ENCODE results near the gene LINGO1. TPM values are rescaled to one million over a fixed set of nuclear protein-coding genes. Genes with fewer than 3 reads are reported as not detected.

LINGO1 gene
- total RNA-seq, 1 experiment from 2014 or later: 51.3 TPM

DNA sequence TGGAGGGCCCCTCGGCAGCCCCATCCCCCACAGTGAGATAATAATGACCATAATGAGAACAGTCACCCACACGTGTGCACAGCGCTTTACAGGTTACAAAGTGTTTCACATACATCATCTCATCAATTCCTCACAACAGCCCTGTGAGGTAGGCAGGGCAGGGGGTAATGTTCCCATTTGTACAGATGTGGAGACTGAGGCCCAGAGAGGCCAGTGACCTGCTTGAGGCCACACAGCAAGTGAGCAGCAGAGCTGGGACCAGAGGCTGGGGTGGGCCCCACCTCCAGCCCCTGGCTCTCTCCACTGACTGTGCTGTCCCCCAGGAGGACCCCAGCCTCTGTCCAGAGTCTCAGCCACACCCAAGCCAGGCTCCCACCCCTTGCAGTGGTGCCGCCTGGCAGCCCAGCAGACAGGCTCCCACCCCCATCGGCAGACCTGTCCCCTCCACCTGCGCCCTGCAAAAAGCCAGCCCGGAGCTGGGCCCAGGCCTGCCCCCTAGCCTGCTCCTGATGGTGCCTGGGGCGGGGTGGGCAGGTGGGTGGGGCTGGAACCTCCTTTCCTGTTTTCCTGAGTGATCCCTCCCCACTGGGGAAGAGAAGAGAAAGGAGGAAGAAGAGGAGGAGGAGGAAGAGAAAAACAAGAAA, 19.6 kb downstream of the LINGO1 start:
- DNase-seq (ENCODE audit: low spot score) (no peak), ATAC-seq (no peak)
- TF ChIP-seq, protein P1, sequence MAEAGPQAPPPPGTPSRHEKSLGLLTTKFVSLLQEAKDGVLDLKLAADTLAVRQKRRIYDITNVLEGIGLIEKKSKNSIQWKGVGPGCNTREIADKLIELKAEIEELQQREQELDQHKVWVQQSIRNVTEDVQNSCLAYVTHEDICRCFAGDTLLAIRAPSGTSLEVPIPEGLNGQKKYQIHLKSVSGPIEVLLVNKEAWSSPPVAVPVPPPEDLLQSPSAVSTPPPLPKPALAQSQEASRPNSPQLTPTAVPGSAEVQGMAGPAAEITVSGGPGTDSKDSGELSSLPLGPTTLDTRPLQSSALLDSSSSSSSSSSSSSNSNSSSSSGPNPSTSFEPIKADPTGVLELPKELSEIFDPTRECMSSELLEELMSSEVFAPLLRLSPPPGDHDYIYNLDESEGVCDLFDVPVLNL (CRISPR knock-in tag; IDR thresholded peaks at IDR 0.05; ENCODE audit: borderline replicate concordance, low read depth): no peak
- TF ChIP-seq, protein P2, sequence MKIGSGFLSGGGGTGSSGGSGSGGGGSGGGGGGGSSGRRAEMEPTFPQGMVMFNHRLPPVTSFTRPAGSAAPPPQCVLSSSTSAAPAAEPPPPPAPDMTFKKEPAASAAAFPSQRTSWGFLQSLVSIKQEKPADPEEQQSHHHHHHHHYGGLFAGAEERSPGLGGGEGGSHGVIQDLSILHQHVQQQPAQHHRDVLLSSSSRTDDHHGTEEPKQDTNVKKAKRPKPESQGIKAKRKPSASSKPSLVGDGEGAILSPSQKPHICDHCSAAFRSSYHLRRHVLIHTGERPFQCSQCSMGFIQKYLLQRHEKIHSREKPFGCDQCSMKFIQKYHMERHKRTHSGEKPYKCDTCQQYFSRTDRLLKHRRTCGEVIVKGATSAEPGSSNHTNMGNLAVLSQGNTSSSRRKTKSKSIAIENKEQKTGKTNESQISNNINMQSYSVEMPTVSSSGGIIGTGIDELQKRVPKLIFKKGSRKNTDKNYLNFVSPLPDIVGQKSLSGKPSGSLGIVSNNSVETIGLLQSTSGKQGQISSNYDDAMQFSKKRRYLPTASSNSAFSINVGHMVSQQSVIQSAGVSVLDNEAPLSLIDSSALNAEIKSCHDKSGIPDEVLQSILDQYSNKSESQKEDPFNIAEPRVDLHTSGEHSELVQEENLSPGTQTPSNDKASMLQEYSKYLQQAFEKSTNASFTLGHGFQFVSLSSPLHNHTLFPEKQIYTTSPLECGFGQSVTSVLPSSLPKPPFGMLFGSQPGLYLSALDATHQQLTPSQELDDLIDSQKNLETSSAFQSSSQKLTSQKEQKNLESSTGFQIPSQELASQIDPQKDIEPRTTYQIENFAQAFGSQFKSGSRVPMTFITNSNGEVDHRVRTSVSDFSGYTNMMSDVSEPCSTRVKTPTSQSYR (CRISPR knock-in tag; IDR thresholded peaks at IDR 0.05): no peak
- no peaks in the 10 kb centered on the region for H3K9me3 Mint-ChIP-seq
- no peak overlapping the region for H3K27ac Mint-ChIP-seq
- CTCF ChIA-PET: interaction anchor here (17.1 kb wide), 1 partner anchor 22 kb away, joined by 195 read pairs; the partner anchor contains the start of gene LINGO1
- POLR2A ChIA-PET: no interaction called here
- H3K4me3 Mint-ChIP-seq: no peak overlapping the region
- peaks cover 31% of the 10 kb centered on the region for H3K4me1 Mint-ChIP-seq
- peaks cover 14% of the 10 kb centered on the region for H3K36me3 Mint-ChIP-seq
- H3K27me3 Mint-ChIP-seq (ENCODE audit: low read depth): no peaks in the 10 kb centered on the region; the same call in 1 of the 2 replicates

DNA sequence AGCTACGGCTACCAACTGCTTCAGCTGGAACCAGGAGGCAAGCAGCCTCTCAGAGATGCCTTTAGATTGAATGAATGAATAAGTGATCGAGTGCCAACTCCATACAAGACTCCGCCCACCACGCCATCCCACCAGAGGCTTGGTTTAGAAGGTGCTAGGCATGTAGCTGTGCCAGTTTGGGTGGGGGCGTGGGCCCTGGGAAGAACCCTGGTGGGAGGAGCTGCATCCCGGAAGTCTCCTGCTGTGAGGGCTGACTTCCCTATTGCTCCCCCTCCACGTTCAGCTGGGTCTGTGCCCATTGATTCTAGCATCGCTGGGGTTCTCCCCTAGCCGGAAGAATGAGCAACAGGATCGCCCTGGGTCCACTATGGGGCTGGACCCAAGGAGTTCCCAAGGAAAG, 20.9 kb downstream of the LINGO1 start:
- no peak; the same call in 1 of the 2 replicates for ATAC-seq
- H3K4me1 Mint-ChIP-seq: peaks cover 29% of the 10 kb centered on the region
- no peaks in the 10 kb centered on the region; the same call in 1 of the 2 replicates for H3K27me3 Mint-ChIP-seq (ENCODE audit: low read depth)
- DNase-seq (ENCODE audit: low spot score): no peak
- H3K36me3 Mint-ChIP-seq: peaks cover 14% of the 10 kb centered on the region
- POLR2A ChIA-PET: no interaction called here
- no peak overlapping the region; the same call in 1 of the 2 replicates for H3K27ac Mint-ChIP-seq
- no peaks in the 10 kb centered on the region for H3K9me3 Mint-ChIP-seq
- H3K4me3 Mint-ChIP-seq: no peak overlapping the region
- CTCF ChIA-PET: interaction anchor here (1.1 to 17.1 kb wide), 4 partner anchors 23 to 210 kb away, joined by 3 to 195 read pairs (median 4); partner anchors contain the start of gene LINGO1
- TF ChIP-seq JUN (CRISPR knock-in tag; IDR thresholded peaks at IDR 0.05): no peak
- TF ChIP-seq NFYB (CRISPR knock-in tag; conservative IDR thresholded peaks at IDR 0.05; ENCODE audit: low read depth): no peak
- no peak for TF ChIP-seq TCF7 (CRISPR knock-in tag; IDR thresholded peaks at IDR 0.05; ENCODE audit: low read depth)
- no peak for TF ChIP-seq OVOL2 (CRISPR knock-in tag; IDR thresholded peaks at IDR 0.05; ENCODE audit: borderline replicate concordance)
- TF ChIP-seq FOXP1 (CRISPR knock-in tag; IDR thresholded peaks at IDR 0.05; ENCODE audit: borderline replicate concordance): no peak
- TF ChIP-seq ESRRA (CRISPR knock-in tag; IDR thresholded peaks at IDR 0.05; ENCODE audit: borderline replicate concordance): no peak
- no peak for TF ChIP-seq GRHL2 (CRISPR knock-in tag; IDR thresholded peaks at IDR 0.05; ENCODE audit: insufficient replicate concordance, severe bottlenecking)
- no peak for TF ChIP-seq SOX15 (CRISPR knock-in tag; IDR thresholded peaks at IDR 0.05)
- TF ChIP-seq SP1 (CRISPR knock-in tag; conservative IDR thresholded peaks at IDR 0.05): no peak
- TF ChIP-seq, protein P3, sequence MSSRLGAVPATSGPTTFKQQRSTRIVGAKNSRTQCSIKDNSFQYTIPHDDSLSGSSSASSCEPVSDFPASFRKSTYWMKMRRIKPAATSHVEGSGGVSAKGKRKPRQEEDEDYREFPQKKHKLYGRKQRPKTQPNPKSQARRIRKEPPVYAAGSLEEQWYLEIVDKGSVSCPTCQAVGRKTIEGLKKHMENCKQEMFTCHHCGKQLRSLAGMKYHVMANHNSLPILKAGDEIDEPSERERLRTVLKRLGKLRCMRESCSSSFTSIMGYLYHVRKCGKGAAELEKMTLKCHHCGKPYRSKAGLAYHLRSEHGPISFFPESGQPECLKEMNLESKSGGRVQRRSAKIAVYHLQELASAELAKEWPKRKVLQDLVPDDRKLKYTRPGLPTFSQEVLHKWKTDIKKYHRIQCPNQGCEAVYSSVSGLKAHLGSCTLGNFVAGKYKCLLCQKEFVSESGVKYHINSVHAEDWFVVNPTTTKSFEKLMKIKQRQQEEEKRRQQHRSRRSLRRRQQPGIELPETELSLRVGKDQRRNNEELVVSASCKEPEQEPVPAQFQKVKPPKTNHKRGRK (CRISPR knock-in tag; IDR thresholded peaks at IDR 0.05; ENCODE audit: borderline replicate concordance): no peak
- TF ChIP-seq ZNF317 (CRISPR knock-in tag; IDR thresholded peaks at IDR 0.05; ENCODE audit: borderline replicate concordance, low read depth): no peak
- no peak for TF ChIP-seq ZNF671 (CRISPR knock-in tag; IDR thresholded peaks at IDR 0.05)
- TF ChIP-seq, protein P1 (CRISPR knock-in tag; IDR thresholded peaks at IDR 0.05; ENCODE audit: borderline replicate concordance, low read depth): no peak
- TF ChIP-seq, protein P4, sequence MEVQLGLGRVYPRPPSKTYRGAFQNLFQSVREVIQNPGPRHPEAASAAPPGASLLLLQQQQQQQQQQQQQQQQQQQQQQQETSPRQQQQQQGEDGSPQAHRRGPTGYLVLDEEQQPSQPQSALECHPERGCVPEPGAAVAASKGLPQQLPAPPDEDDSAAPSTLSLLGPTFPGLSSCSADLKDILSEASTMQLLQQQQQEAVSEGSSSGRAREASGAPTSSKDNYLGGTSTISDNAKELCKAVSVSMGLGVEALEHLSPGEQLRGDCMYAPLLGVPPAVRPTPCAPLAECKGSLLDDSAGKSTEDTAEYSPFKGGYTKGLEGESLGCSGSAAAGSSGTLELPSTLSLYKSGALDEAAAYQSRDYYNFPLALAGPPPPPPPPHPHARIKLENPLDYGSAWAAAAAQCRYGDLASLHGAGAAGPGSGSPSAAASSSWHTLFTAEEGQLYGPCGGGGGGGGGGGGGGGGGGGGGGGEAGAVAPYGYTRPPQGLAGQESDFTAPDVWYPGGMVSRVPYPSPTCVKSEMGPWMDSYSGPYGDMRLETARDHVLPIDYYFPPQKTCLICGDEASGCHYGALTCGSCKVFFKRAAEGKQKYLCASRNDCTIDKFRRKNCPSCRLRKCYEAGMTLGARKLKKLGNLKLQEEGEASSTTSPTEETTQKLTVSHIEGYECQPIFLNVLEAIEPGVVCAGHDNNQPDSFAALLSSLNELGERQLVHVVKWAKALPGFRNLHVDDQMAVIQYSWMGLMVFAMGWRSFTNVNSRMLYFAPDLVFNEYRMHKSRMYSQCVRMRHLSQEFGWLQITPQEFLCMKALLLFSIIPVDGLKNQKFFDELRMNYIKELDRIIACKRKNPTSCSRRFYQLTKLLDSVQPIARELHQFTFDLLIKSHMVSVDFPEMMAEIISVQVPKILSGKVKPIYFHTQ (CRISPR knock-in tag; IDR thresholded peaks at IDR 0.05): no peak
- TF ChIP-seq, protein P5, sequence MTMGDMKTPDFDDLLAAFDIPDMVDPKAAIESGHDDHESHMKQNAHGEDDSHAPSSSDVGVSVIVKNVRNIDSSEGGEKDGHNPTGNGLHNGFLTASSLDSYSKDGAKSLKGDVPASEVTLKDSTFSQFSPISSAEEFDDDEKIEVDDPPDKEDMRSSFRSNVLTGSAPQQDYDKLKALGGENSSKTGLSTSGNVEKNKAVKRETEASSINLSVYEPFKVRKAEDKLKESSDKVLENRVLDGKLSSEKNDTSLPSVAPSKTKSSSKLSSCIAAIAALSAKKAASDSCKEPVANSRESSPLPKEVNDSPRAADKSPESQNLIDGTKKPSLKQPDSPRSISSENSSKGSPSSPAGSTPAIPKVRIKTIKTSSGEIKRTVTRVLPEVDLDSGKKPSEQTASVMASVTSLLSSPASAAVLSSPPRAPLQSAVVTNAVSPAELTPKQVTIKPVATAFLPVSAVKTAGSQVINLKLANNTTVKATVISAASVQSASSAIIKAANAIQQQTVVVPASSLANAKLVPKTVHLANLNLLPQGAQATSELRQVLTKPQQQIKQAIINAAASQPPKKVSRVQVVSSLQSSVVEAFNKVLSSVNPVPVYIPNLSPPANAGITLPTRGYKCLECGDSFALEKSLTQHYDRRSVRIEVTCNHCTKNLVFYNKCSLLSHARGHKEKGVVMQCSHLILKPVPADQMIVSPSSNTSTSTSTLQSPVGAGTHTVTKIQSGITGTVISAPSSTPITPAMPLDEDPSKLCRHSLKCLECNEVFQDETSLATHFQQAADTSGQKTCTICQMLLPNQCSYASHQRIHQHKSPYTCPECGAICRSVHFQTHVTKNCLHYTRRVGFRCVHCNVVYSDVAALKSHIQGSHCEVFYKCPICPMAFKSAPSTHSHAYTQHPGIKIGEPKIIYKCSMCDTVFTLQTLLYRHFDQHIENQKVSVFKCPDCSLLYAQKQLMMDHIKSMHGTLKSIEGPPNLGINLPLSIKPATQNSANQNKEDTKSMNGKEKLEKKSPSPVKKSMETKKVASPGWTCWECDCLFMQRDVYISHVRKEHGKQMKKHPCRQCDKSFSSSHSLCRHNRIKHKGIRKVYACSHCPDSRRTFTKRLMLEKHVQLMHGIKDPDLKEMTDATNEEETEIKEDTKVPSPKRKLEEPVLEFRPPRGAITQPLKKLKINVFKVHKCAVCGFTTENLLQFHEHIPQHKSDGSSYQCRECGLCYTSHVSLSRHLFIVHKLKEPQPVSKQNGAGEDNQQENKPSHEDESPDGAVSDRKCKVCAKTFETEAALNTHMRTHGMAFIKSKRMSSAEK (CRISPR knock-in tag; IDR thresholded peaks at IDR 0.05; ENCODE audit: borderline replicate concordance): no peak
- TF ChIP-seq CREB1 (CRISPR knock-in tag; IDR thresholded peaks at IDR 0.05): no peak
- TF ChIP-seq ZNF219 (CRISPR knock-in tag; IDR thresholded peaks at IDR 0.05; ENCODE audit: borderline replicate concordance): no peak

Data from WTC11 (cell line).